CD1c-positive myeloid dendritic cell (primary cell): Measurements from ENCODE around the gene EMCN.
"Not testable (repeated sequence)": the region's sequence is repeated elsewhere in the genome, so short reads cannot be mapped to it uniquely, and the experiment has no call there.

Experiments
- DNase-seq: peaks from one replicate; pipeline ENCODE4 v3.0.0-alpha.2; 2016; ENCODE audit errors: extremely low spot score

The EMCN gene

DNA sequence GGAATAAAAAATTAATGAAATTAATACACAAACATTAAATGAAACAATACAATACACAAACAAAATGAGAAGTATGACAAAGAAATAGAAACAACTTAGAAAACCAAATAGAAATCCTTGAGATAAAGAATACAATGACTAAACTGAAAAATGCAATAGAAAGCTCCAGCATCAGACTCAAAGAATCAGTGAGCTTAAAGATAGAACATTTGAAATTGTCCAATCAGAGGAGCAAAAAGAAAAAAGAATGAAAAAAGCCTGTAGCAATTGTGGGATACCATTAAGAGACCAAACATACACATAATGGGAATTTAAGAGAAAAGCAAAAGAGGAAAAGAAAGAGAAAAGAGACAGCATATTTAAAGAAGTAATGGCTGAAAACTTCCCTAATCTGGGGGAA is 25.7 kb downstream of the EMCN start:
- DNase-seq: no peak

DNA sequence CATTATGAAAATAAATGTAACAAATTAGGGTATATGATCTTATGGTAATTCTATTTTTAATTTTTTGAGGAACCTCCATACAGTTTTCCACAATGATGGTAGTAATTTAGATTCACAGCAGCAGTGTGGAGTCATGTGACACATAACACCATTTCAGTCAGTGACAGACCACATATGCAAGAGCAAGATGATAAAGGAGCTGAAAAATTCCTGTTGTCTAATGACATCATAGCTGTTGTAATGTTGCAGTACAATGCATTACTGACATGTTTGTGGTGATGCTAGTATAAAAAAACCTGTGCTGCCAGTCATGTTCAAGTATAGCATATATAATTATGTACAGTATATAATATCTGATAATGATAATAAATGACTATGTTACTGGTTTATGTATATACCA is 28.5 kb downstream of the EMCN start:
- DNase-seq: no peak

DNA sequence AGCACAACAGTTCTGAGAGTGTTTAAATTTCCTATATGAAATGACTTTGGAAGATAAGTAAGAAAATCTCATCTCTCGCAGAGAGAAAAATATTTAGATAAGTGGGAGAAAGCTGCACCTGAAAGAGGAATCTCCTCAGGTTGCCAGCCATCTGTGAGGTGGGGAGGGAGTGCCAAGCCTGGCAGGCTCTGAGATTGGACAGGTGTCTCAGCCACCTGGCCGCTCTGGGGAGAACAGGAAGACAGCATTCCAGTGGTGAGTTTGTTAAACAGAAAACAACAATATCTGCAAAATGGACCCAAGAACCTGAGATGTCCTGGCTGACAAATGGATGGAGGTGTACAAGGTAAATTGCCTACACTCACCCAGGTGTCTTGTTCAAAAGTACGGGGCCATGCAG is 31.3 kb downstream of the EMCN start:
- DNase-seq: no peak

DNA sequence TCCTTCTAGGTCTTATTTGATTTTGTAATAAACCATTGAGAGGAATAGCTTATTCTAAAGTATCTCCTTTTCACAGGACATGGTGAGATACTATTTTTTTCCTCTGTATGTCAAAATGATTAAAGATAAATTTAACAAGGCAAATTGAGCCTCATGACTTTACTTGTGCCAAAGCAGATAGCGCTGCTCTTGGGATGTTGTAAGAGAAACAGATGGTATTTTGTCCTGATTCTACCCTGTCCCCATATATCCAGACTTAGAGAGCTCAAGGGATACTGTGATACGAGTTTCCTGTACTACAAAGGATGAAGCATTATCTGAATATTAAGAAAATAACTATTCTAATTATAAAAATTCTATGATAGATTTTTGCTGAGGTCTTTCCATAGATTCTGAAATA is 34.0 kb downstream of the EMCN start:
- no peak for DNase-seq

DNA sequence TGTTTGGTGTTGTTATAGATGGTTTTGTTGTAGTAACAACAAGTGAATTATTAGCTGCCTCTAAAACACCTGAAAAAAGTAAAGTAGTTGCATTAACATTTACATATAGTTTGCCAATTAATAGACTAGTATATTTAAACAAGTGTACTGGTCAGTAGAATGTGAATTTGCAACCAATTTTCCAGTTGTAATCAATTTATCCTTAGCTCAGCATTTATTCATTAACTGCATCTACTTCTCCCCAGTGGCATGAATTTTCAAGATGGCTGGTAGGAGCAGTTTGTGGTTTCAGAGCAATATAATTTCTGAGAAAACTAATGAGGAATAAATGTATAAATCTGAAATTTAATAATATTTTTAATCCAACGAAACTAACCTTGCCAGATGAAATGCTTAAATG is 37.9 kb downstream of the EMCN start:
- no peak for DNase-seq

DNA sequence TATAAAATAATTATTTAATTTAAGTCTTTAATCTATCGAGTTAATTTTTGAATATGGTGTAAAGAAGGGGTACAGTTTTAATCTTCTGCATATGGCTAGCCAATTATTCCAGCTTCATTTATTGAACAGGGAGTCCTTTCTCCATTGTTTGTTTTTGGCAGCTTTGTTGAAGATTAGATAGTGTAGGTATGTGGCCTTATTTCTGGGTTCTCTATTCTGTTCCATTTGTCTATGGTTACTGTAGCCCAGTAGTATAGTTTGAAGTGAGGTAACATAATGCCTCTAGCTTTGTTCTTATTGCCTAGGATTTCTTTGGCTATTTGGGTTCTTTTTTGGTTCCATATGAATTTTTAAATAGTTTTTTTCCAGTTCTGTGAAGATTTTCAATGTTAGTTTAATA is 48.3 kb downstream of the EMCN start:
- no peak for DNase-seq

DNA sequence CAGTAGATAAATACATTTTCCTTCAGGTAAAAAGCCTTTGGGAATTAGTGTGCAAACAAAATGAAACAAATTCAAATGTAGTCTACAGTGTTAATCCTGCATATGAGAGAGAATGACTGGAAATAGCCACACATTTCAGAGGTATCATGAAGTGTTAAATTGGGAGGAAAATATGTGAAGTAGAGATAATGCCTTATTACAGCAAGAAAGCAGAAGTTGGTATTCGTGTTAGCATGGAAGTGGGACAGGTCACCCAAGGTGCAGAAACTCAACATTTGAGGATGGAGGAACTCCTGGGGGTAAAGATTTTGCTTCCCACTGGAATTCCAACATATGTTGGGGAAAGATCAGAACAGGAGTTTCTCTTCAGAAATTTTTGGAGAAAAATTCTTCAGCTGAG is 51.3 kb downstream of the EMCN start:
- no peak for DNase-seq

DNA sequence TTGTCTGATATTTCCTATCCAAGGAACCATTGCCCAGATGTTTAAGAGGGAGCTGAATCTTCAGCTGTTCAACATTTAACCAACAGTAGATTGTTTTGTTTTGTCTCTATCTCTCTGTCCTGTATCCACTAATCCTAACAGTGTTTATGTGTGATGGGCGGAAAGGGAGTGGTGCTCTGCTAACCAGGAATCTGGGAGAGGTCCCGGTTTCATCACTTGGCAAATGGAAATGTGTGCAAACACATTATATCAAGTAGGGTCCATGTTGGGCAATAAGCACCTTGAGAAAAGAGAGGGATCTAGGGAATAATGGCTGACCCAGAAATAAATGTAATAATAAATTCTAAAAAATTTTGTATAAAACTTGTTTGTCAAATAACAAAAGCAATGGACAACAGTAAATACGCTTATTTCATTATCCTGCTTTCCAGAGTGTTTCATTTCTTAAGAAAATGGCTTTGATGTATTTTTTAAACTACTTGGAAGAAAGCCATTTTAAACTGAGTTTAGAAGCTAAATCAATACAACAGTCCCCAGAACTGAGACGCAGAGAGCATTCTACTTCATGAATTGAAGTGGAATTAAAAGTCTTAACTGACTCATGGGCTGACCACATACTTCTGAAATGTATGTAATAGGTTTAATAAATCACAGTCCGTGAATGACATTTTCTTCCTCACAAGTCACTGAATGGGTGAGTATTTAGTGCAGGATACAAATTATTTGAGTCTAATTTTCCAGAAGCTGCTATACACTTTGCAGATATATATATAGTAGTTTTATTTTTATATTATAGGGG is 55.8 kb downstream of the EMCN start:
- no peak for DNase-seq

DNA sequence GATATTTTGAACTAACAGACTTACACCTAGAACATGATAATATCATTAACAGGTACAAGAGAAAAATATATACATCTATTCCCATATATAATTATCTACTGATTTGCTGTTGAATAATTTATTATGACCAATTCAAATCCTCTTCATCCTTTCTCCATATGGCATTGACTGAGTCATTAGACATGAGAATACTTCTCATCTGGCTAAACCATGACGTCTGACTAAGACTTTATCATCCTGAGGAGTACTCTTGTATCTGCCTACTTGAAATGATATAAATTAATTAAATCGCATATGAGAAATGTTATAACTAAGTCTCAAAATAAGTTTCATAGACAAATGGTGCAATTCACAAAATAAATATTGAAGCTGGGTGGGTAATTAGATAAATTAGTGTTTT is 67.4 kb downstream of the EMCN start:
- DNase-seq: no peak

DNA sequence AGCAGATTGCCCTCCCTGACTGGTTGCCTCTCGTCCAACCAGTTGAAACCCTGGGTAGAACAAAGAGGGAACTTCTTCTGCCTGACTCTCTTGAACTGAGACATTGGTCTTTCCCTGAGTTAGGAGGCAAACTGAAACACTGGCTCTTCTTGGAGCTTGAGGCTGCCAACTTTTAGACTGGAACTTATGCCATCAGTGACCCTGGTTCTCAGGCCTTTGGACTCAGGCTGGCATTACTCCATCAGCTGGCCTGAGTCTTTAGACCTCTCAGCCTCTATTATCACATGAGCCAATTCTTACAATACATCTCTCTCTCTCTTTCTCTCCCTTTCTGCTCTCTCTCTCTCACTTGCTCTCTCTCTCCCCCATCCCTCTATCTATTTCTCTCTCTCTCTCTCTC is 86.4 kb downstream of the EMCN start:
- DNase-seq: no peak

DNA sequence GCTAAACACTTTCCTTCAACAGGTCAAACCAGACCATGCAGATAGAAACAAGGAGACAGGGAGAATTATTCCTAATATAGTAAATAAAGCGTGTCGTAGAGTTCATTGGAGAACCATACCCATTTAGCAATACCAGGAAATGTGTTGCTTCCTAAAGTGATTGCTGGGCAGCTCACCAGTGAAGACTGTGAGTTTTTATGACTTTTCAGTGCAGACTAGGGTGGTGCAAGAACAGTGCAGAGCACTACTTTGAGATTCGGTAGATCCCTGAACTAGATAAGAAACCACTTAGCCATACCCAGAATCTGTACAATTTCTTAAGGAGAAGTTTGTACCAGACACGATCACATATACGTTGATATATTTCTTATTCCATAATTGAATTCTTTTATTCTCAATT is 87.4 kb downstream of the EMCN start:
- no peak for DNase-seq

DNA sequence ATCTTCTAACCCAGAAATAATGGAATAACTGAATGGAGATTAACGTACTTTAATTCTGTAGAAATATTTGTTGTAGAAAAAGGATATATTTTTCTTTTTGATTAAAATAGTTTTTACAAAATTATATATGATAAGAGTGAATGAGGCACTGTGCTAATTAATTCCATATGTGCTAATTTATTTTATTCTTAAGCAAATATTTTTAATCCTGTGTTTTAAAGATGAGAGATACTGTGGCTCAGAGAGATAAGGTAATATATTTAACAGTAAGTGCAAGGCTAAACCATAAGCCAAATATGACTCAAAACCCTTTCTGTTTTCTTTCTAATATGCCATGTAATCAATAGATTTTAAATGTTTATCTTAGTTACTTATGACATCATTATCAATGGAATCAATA is 88.2 kb downstream of the EMCN start:
- DNase-seq: no peak

DNA sequence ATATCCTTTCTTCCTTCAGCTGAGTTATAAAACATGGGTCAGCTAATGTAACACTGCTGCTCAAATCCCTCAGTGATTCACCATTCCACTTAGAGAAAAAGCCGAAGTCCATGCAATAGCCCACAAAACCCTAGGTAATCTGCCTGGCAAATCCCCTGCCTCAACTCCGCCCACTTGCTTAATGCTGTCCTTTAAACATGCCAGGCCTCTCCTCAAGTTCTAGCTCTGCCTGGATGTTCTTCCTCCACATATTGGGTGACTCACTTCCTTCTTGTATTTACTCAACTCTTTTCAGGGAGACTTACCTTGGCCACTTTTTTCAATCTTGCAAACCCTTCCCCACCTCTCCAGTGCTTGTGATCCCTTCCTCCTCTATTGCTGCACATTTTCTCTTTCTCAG is 89.8 kb downstream of the EMCN start:
- DNase-seq: no peak

DNA sequence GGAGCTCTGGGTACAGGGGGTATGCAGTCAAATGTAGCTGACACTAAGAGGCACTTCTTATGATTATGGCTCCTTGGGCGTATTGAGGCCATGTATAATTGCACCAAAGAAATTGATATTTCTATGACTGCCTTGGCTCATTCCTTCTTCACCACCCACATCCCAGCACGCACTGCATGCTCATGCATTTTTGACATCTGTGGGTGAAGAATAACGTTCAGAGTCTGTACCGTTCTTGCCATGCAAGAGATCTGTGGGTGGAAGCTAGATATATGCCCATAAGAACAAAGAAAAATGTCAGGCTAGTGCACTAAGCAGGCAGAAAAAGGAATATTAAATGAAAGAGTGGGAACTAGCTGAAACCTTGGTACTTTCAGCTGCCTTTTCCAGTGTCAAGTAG is 93.4 kb downstream of the EMCN start:
- no peak for DNase-seq

DNA sequence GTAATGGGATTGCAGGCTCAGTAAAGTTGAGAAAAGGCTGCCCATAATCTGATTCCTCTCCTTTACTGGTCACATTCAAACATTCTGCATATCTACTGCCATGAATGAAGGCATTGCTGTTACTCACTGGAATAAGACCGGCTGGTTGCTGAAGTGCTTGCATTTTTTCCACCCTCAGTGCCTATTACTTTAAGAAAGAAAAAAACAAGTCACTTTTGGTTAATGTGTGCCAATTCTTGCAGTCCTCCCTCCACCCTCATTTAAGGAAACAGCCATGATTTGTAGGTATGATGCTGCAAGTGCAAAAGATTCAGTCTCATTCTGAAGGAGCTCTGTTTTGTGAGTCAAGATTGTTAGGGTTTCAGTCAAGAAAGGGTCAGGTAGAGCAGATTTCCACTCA is 94.9 kb downstream of the EMCN start:
- no peak for DNase-seq

DNA sequence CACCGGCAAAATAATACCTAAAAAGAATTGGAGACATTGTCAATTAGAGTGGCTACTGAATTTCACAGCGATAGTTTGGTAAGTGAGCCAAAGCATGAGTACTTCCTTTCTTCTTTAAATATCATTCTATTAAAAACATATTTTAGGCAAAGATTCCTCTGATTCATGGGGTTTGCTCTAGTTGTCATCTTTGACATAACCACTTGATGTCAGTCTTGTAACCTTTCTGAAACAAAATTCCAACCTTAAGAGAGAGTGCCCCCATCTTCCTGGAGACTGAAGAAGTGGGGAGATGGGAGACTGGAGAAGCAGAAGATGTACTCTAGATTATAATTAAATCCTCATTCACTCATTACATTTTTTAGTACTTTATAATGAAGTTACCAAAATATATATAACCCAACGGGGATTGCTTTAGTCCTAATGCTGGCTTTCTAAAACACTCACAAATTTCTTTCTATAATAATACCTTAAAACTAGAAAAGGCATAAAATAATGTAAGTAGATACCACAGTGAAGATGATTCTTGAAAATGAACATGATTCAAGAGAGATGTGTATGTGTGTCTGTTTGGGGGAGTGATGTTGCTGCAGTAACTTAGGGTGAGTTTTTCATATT is 96.4 kb downstream of the EMCN start:
- DNase-seq: peak; percentile 4

DNA sequence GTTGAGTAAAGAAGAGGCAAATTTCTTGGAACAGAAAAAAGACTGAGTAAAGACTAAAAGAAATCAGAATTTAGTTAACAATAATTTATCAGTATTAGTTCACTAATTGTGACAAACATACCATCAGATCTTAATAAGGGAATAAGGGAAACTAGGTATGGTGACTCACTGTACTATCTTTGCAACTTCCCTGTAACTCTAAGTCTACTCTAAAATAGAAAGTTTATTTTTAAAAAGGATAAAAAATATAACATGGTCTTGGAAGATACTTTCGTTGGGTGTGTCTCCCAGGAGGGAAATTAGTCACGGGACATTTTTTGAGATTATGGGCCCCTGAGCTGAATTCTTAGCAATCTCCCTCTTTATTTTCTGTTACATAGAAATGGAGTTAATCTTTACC is 97.3 kb downstream of the EMCN start:
- no peak for DNase-seq

DNA sequence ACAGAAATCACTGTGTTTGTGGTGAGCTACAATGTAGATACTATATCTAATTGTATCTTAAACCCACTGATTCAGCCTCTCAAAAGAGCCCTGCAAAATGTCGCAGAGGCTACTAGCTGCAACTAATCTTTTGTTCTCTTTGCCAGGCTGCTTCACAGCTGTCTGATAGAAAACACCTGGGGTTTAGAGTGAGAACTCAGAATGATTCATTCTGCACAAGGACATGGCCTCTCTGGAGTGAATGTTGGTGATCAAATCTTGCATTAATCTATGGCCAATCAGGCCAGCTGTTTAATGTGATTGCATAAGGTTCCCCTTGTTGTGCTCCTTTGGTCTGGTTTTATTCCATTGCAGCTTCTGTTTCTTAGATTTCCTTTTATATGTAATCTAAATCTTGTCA is 100.3 kb downstream of the EMCN start:
- no peak for DNase-seq

DNA sequence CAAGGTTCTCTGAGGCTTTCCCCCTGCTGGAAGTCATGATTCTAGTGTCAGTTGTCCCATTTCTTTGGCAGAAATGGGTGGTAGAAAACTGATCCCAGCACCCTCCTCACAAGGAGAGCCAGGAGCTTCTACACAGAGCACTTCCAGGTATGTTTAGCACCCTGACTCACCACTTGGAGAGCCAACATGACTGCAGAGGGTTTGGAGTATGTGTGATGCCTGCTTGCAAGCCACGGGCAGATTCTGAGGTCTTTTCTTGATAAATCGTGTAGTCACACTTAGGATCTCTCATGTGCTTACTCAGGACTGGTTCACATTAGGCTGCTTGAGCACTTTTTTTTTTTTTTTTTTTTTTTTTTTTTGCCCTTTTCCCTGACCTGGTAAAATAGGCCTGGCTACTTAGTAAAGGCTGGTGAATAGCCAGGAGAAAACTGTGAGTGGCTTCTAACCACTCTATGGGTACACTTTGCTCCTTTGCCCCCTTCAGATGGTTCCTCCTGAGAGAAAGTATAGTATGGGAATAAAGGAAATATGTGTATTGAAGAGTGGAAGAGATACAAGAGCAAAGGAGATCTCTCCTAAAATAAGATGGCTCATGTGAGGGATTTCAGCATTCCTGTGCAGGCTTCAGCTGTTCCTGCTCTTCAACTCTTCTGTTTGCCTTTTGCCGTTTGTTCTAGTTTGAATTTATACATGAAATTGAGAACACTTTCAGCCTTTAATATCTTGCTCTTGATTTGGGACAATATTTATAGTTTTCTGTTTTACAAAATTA is 103.6 kb downstream of the EMCN start:
- DNase-seq: no peak

DNA sequence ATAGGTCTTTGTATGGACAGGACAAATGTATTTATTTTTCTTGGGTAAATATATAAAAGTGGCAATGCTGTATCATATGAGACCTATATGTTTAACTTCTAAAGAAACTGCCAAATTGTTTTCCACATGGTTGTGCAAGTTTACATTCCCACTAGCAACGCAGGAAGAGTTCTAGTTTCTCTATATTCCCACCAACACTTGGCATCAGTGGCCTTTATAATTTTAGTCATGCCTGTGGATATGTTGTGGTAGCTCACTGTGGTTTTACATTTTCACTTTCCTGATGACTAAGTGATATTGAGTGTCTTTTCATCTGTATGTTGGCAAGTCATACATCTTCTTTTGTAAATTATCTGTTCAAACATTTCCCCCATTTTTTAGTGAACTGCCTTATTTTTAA is 126.0 kb downstream of the EMCN start:
- no peak for DNase-seq

DNA sequence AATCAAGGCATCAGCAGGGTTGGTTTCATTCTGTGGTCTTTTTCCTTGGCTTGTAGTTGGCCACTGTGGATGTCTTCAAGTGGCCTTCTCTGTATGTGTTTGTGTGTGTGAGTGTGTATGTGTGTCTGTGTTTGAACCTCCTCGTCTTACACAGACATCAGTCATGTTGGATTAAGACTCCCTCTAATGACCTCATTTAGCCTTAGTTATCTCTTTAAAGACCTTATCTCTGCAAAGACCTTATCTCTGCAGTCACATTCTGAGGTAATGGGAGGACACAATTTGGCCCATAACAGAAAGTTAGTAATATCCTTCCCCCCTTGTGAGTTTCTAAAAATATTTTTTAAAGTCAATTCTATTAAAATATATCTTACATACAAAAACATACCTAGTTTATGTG is 126.7 kb downstream of the EMCN start:
- DNase-seq: no peak

DNA sequence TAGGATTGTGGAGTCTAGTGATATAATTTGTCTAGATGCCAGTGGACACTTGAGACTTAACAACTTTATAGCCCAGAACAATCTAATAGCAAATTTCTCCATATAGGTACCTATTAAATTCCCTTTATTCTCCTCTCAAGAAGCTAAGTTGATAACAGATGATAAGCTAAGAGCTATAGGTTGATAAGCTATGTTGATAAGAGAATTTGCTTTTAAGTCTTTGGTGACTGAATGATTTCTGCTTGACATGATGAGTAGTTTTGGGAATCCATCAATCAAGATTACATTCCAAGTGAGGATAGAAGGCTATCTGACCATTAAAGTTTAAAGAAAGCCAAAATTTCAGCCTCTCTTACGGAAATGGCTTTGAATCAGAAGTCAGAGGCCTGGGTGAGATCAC is 131.6 kb downstream of the EMCN start:
- no peak for DNase-seq

DNA sequence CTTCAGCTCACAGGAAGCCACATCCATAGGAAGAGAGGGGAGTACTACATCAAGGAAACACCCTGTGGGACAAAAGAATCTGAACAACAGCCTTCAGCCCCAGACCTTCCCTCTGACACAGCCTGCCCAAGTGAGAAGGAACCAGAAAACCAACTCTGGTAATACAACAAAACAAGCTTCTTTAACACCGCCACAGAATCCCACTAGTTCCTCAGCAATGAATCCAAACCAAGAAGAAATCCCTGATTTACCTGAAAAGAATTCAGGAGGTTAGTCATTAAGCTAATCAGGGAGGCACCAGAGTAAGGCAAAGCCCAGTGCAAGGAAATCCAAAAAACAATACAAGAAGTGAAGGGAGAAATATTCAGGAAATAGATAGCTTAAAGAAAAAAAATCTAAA is 137.4 kb downstream of the EMCN start:
- DNase-seq: not testable (repeated sequence)
